B cell (primary cell): ENCODE measurements around the gene NOL11. TPM values are rescaled to one million over a fixed set of nuclear protein-coding genes. Genes with fewer than 3 reads are reported as not detected.
"Not testable (repeated sequence)": the region's sequence is repeated elsewhere in the genome, so short reads cannot be mapped to it uniquely, and the experiment has no call there.

Experiments used
- ATAC-seq: fragments of 200-7000 bp; cut with Tn5 transposase; one replicate; pipeline ENCODE4 v1.10.0; 2021; ENCODE audit warnings: low read depth, mild to moderate bottlenecking, moderate number of reproducible peaks, moderate library complexity
- CTCF ChIA-PET: fragments of 350-600 bp; sonication (Branson Sonifier 250); formaldehyde crosslinking; loops from one replicate; lab custom pipeline; 2021; ENCODE audit warnings: antibody characterized with exemption, inconsistent platforms; lab: Charles Lee
- POLR2A ChIA-PET: fragments of 350-600 bp; sonication (Branson Sonifier 250); formaldehyde crosslinking; loops from one replicate; lab custom pipeline; 2021; ENCODE audit warnings: antibody characterized with exemption; lab: Charles Lee
- DNase-seq: peaks from one replicate; pipeline ENCODE4 v3.0.0; 2013
- H2AFZ ChIP-seq: 2 replicates; pipeline ENCODE4 v1.6.1; 2012; ENCODE audit warnings: mild to moderate bottlenecking, low read depth, low read length; ENCODE audit not compliant: insufficient read depth, poor library complexity, severe bottlenecking
- H3K27ac ChIP-seq, 2 donors: 1 replicate in 1 of 2; 2 replicates in 1 of 2; pipeline ENCODE4 v1.5.1; 2012 to 2013; ENCODE audit warnings: low read length in 2 of 2, mild to moderate bottlenecking in 2 of 2, moderate library complexity in 1 of 2
- H3K27me3 ChIP-seq, 4 experiments: fragments of 200-600 bp in 1 of 4; sonication (generic) in 1 of 4; replicated peaks in 1 of 4; 1 replicate in 2 of 4; 2 replicates in 2 of 4; pipeline versions ENCODE4 v1.6.1 to v1.7.0; 2013 to 2016; ENCODE audit warnings: low read length in 3 of 4, mild to moderate bottlenecking in 2 of 4, mixed read lengths in 1 of 4, moderate library complexity in 1 of 4; ENCODE audit not compliant: insufficient read depth in 4 of 4, control insufficient read depth in 3 of 4; ENCODE audit errors: control extremely low read depth in 1 of 4
- H3K36me3 ChIP-seq, 2 experiments: replicated peaks in 1 of 2; 1 replicate in 1 of 2; 2 replicates in 1 of 2; pipeline versions ENCODE4 v1.6.1 to v1.7.1; 2013; ENCODE audit warnings: low read length in 1 of 2; ENCODE audit not compliant: insufficient read depth in 2 of 2, control insufficient read depth in 1 of 2; ENCODE audit errors: control extremely low read depth in 1 of 2, extremely low read depth in 1 of 2
- H3K4me1 ChIP-seq, 2 donors: fragments of 200-600 bp in 1 of 2; sonication (generic) in 1 of 2; 1 replicate in 1 of 2; 2 replicates in 1 of 2; pipeline versions ENCODE4 v1.5.1 to v1.6.1; 2013 to 2017; ENCODE audit warnings: low read length in 2 of 2; ENCODE audit not compliant: control insufficient read depth in 2 of 2, insufficient read depth in 2 of 2
- H3K4me2 ChIP-seq: replicated peaks from 2 replicates; pipeline ENCODE3; 2012; ENCODE audit warnings: mild to moderate bottlenecking, low read depth, low read length; ENCODE audit not compliant: poor library complexity, severe bottlenecking
- H3K4me3 ChIP-seq, 5 experiments: fragments of 200-600 bp in 1 of 5; sonication (generic) in 1 of 5; 1 replicate in 3 of 5; 2 replicates in 2 of 5; pipeline versions ENCODE4 v1.5.1 to v1.7.0; 2011 to 2016; ENCODE audit warnings: low read length in 4 of 5, mild to moderate bottlenecking in 4 of 5, low read depth in 2 of 5, control low read depth in 1 of 5, moderate library complexity in 1 of 5; ENCODE audit not compliant: insufficient read depth in 1 of 5; ENCODE audit errors: control extremely low read depth in 1 of 5, extremely low read depth in 1 of 5
- H3K79me2 ChIP-seq: fragments of 200-600 bp; sonication (generic); one replicate; pipeline ENCODE4 v1.6.0; 2016; ENCODE audit warnings: low read length; ENCODE audit not compliant: control insufficient read depth, insufficient read depth
- H3K9ac ChIP-seq: fragments of 200-600 bp; sonication (generic); 2 replicates; pipeline ENCODE4 v1.6.1; 2017; ENCODE audit warnings: mild to moderate bottlenecking, low read length, moderate library complexity
- H3K9me3 ChIP-seq, 3 donors: one replicate each; pipeline versions ENCODE4 v1.6.1 to v1.7.1; 2013; ENCODE audit warnings: low read length in 2 of 3; ENCODE audit not compliant: control insufficient read depth in 2 of 3, insufficient read depth in 1 of 3; ENCODE audit errors: control extremely low read depth in 1 of 3
- H4K20me1 ChIP-seq: 2 replicates; pipeline ENCODE4 v1.6.0; 2012; ENCODE audit warnings: mild to moderate bottlenecking, low read length; ENCODE audit not compliant: insufficient read depth, control insufficient read depth, poor library complexity, severe bottlenecking
- H3K27ac Mint-ChIP-seq: one replicate; pipeline ENCODE4 v1.8.0; 2021; ENCODE audit warnings: mixed read lengths
- H3K27me3 Mint-ChIP-seq: one replicate; pipeline ENCODE4 v1.8.0; 2021; ENCODE audit warnings: mixed read lengths
- H3K4me1 Mint-ChIP-seq: one replicate; pipeline ENCODE4 v1.8.0; 2021; ENCODE audit warnings: mixed read lengths
- H3K4me3 Mint-ChIP-seq: one replicate; pipeline ENCODE4 v1.8.0; 2021; ENCODE audit warnings: mixed read lengths
- H3K9me3 Mint-ChIP-seq: one replicate; pipeline ENCODE4 v1.8.0; 2022; ENCODE audit warnings: mixed read lengths; ENCODE audit not compliant: insufficient read depth
- CTCF ChIP-seq: fragments of 200-600 bp; IDR thresholded peaks from one replicate; pipeline ENCODE4 v1.8.0; 2022; ENCODE audit warnings: antibody characterized with exemption, mild to moderate bottlenecking
- EZH2 ChIP-seq: IDR thresholded peaks from 2 replicates; pipeline ENCODE4 v1.6.1; 2012; ENCODE audit warnings: borderline replicate concordance, low read depth, mild to moderate bottlenecking, moderate library complexity, low read length; ENCODE audit not compliant: insufficient read depth, poor library complexity, severe bottlenecking
- WGBS: methylation state at CpG from one replicate; pipeline ENCODE4 v1.1.5; 2013; ENCODE audit warnings: missing lambda C conversion rate; ENCODE audit not compliant: insufficient coverage; 5-methylcytosine and 5-hydroxymethylcytosine counted together
- intact Hi-C: fragments of 100-400 bp; cut with micrococcal nuclease; formaldehyde crosslinking; loops from one replicate; pipeline ENCODE4 v1.10.0; 2022
- polyA plus RNA-seq: library from polyadenylated mRNA; depleted of rRNA; stranded (reverse); fragments of >200 nt; gene quantifications from 2 replicates; pipeline ENCODE4 v1.2.3, GENCODE V29; 2012
- total RNA-seq, 2 donors: library from RNA; stranded (reverse); fragments of 120-200 nt in 1 of 2; gene quantifications; 1 replicate in 1 of 2; 2 replicates in 1 of 2; pipeline versions ENCODE4 v1.2.3 to v1.2.4, GENCODE V29; 2013 to 2022

Gene NOL11
- total and polyA plus RNA-seq, 2 donors (not counting 1 experiment from before 2014, with no cell fraction given): 20.3 to 59.1 TPM

- H3K4me1 Mint-ChIP-seq: no peaks in the 10 kb centered on the region
- CTCF ChIA-PET: no interaction called here
- H3K4me2 ChIP-seq: no peak overlapping the region
Observed at GRCh38 chr17:67751101-67752074, 33.7 kb downstream of the NOL11 start.

GRCh38 chr17:67752160-67752559 lies 34.4 kb downstream of the NOL11 start:
- H3K27me3 ChIP-seq, H3K79me2 ChIP-seq, H2AFZ ChIP-seq, H3K4me2 ChIP-seq, H3K4me1 Mint-ChIP-seq, H3K9ac ChIP-seq, H3K4me3 Mint-ChIP-seq, H3K27ac Mint-ChIP-seq, ATAC-seq, H3K9me3 Mint-ChIP-seq, H3K4me1 ChIP-seq, H4K20me1 ChIP-seq, DNase-seq, H3K27me3 Mint-ChIP-seq, H3K27ac ChIP-seq, H3K4me3 ChIP-seq, intact Hi-C loops: not testable (repeated sequence)
- ChIA-PET POLR2A (interaction anchor here (0.6 kb wide), 1 partner anchor 148 kb away, joined by 8 read pairs; no protein-coding TSS in a partner anchor), CTCF (interaction anchor here (0.7 kb wide), 1 partner anchor 14 kb away, joined by 5 read pairs; no protein-coding TSS in a partner anchor)
- 94% methylated on average over 2 of the region's 3 CpGs for WGBS
- Histone ChIP-seq H3K9me3 (peaks cover 0 to 12% (median 7%) of the 10 kb centered on the region in 3 donors), H3K36me3 (peaks cover 4 to 18% of the 10 kb centered on the region in 2 experiments)

More at GRCh38 chr17:67751101-67752074, 33.7 kb downstream of the NOL11 start:
- Mint-ChIP-seq H3K9me3 (peaks cover 5% of the 10 kb centered on the region), H3K4me3 (no peak overlapping the region), H3K27ac (no peak overlapping the region), H3K27me3 (no peaks in the 10 kb centered on the region)
- no peaks in the 10 kb centered on the region for H3K27me3 ChIP-seq
- ATAC-seq (no peak), DNase-seq (no peak)
- no peak for TF ChIP-seq EZH2
- no peak for TF ChIP-seq CTCF
- no peaks in the 10 kb centered on the region for H3K79me2 ChIP-seq
- 88% methylated on average over 8 of the region's 9 CpGs for WGBS
- no peak overlapping the region for H3K4me3 ChIP-seq
- intact Hi-C loops: no loop called here
- H3K4me1 ChIP-seq: no peaks in the 10 kb centered on the region
- peaks cover 0 to 12% (median 7%) of the 10 kb centered on the region in 3 donors for H3K9me3 ChIP-seq
- no peak overlapping the region for H2AFZ ChIP-seq
- POLR2A ChIA-PET: no interaction called here
- no peak overlapping the region for H3K9ac ChIP-seq
- H3K27ac ChIP-seq: no peak overlapping the region
- no peaks in the 10 kb centered on the region for H4K20me1 ChIP-seq
- H3K36me3 ChIP-seq: peaks cover 4 to 21% of the 10 kb centered on the region in 2 experiments
